ENCODE results near the gene GFOD2. TPM values are rescaled to one million over a fixed set of nuclear protein-coding genes. Genes with fewer than 3 reads are reported as not detected.
"Not testable (repeated sequence)": the region's sequence is repeated elsewhere in the genome, so short reads cannot be mapped to it uniquely, and the experiment has no call there.

GFOD2 gene
- 49.2 and 78.0 TPM in 2 replicates for total RNA-seq

GRCh38 chr16:67719048-67719777 lies at the start of gene GFOD2:
Gene GFOD2, minus strand, starts transcription at chr16:67719316. Its CDS starts 33,601 bp downstream, at chr16:67685715.
- DNase-seq (ENCODE audit: low read depth in 2 of 2): peak; percentile 89 to 96

GRCh38 chr16:67767953-67768352 lies 48.8 kb upstream of the GFOD2 start:
- peak in 1 of 2 donors; percentile 37 for DNase-seq (ENCODE audit: low read depth in 2 of 2)

- DNase-seq (ENCODE audit: low read depth in 2 of 2): no peak
These were observed 47.2 kb upstream of the GFOD2 start for GRCh38 chr16:67766291-67766690.

GRCh38 chr16:67764158-67764667 lies 45.1 kb upstream of the GFOD2 start:
- DNase-seq (ENCODE audit: low read depth in 2 of 2): no peak

- no peak for DNase-seq (ENCODE audit: low read depth in 2 of 2)
These were observed 44.0 kb upstream of the GFOD2 start for GRCh38 chr16:67763066-67763465.

GRCh38 chr16:67762385-67762784 lies 43.3 kb upstream of the GFOD2 start:
- DNase-seq (ENCODE audit: low read depth in 2 of 2): no peak

- DNase-seq (ENCODE audit: low read depth in 2 of 2): no peak
These were observed 42.8 kb upstream of the GFOD2 start for GRCh38 chr16:67761924-67762323.

- no peak for DNase-seq (ENCODE audit: low read depth in 2 of 2)
These were observed 41.8 kb upstream of the GFOD2 start for GRCh38 chr16:67760956-67761230.

- no peak for DNase-seq (ENCODE audit: low read depth in 2 of 2)
These were observed 41.3 kb upstream of the GFOD2 start for GRCh38 chr16:67760206-67760955.

- no peak for DNase-seq (ENCODE audit: low read depth in 2 of 2)
These were observed 39.9 kb upstream of the GFOD2 start for GRCh38 chr16:67758966-67759365.

- no peak for DNase-seq (ENCODE audit: low read depth in 2 of 2)
These were observed 38.9 kb upstream of the GFOD2 start for GRCh38 chr16:67758006-67758405.

- DNase-seq (ENCODE audit: low read depth in 2 of 2): no peak
These were observed 33.5 kb upstream of the GFOD2 start for GRCh38 chr16:67752641-67753040.

GRCh38 chr16:67751331-67751730 lies 32.2 kb upstream of the GFOD2 start:
- not testable (repeated sequence) for DNase-seq (ENCODE audit: low read depth in 2 of 2)

GRCh38 chr16:67750466-67750865 lies 31.4 kb upstream of the GFOD2 start:
- DNase-seq (ENCODE audit: low read depth in 2 of 2): no peak

- no peak for DNase-seq (ENCODE audit: low read depth in 2 of 2)
These were observed 30.4 kb upstream of the GFOD2 start for GRCh38 chr16:67749436-67750078.

- DNase-seq (ENCODE audit: low read depth in 2 of 2): no peak
These were observed 29.7 kb upstream of the GFOD2 start for GRCh38 chr16:67748834-67749233.

GRCh38 chr16:67746846-67747245 lies 27.7 kb upstream of the GFOD2 start:
- no peak for DNase-seq (ENCODE audit: low read depth in 2 of 2)

- no peak for DNase-seq (ENCODE audit: low read depth in 2 of 2)
These were observed 22.0 kb upstream of the GFOD2 start for GRCh38 chr16:67741118-67741517.

- no peak for DNase-seq (ENCODE audit: low read depth in 2 of 2)
These were observed 21.3 kb upstream of the GFOD2 start for GRCh38 chr16:67740391-67740790.

- no peak for DNase-seq (ENCODE audit: low read depth in 2 of 2)
These were observed 17.7 kb upstream of the GFOD2 start for GRCh38 chr16:67736858-67737257.

GRCh38 chr16:67734731-67735201 lies 15.7 kb upstream of the GFOD2 start:
- no peak for DNase-seq (ENCODE audit: low read depth in 2 of 2)

GRCh38 chr16:67733734-67734470 lies 14.8 kb upstream of the GFOD2 start:
- DNase-seq (ENCODE audit: low read depth in 2 of 2): no peak
